Endodermal cell (in vitro differentiated cells): Measurements from ENCODE around the gene ABCA9. TPM values are rescaled to one million over a fixed set of nuclear protein-coding genes. Genes with fewer than 3 reads are reported as not detected.
"Not testable (repeated sequence)": the region's sequence is repeated elsewhere in the genome, so short reads cannot be mapped to it uniquely, and the experiment has no call there.

Experiments used
- DNase-seq: peaks from one replicate; pipeline ENCODE4 v3.0.0-alpha.2; 2017
- H3K27ac ChIP-seq: 2 replicates; pipeline ENCODE4 v1.5.1; 2013; ENCODE audit warnings: mild to moderate bottlenecking, low read depth, low read length, moderate library complexity
- H3K27me3 ChIP-seq: 2 replicates; pipeline ENCODE4 v1.6.1; 2013; ENCODE audit warnings: mild to moderate bottlenecking, low read length, moderate library complexity; ENCODE audit not compliant: insufficient read depth, control insufficient read depth, poor library complexity, severe bottlenecking
- H3K36me3 ChIP-seq: 2 replicates; pipeline ENCODE4 v1.7.0; 2013; ENCODE audit warnings: mild to moderate bottlenecking, low read length, moderate library complexity; ENCODE audit not compliant: control insufficient read depth, insufficient read depth
- H3K4me1 ChIP-seq: one replicate; pipeline ENCODE4 v1.7.0; 2013; ENCODE audit warnings: low read length; ENCODE audit not compliant: control insufficient read depth, insufficient read depth
- H3K4me3 ChIP-seq: 2 replicates; pipeline ENCODE4 v1.5.1; 2013; ENCODE audit warnings: mild to moderate bottlenecking, low read length, moderate library complexity
- H3K9ac ChIP-seq: 2 replicates; pipeline ENCODE4 v1.6.1; 2013; ENCODE audit warnings: mild to moderate bottlenecking, low read length, moderate library complexity; ENCODE audit not compliant: poor library complexity, severe bottlenecking; ENCODE audit errors: extremely low read depth
- H3K9me3 ChIP-seq: 2 replicates; pipeline ENCODE4 v1.6.1; 2013; ENCODE audit warnings: mild to moderate bottlenecking, low read length, moderate library complexity; ENCODE audit not compliant: control insufficient read depth
- H3K27ac Mint-ChIP-seq: 2 replicates; pipeline ENCODE4 v1.8.0; 2020; ENCODE audit warnings: mixed read lengths
- H3K27me3 Mint-ChIP-seq: 2 replicates; pipeline ENCODE4 v1.8.0; 2021; ENCODE audit warnings: mild to moderate bottlenecking, mixed read lengths; ENCODE audit not compliant: insufficient read depth
- H3K36me3 Mint-ChIP-seq: 2 replicates; pipeline ENCODE4 v1.8.0; 2020; ENCODE audit warnings: low read depth, mixed read lengths
- H3K4me1 Mint-ChIP-seq: 2 replicates; pipeline ENCODE4 v1.8.0; 2020; ENCODE audit warnings: mixed read lengths
- H3K4me3 Mint-ChIP-seq: 2 replicates; pipeline ENCODE4 v1.8.0; 2020; ENCODE audit warnings: mild to moderate bottlenecking, moderate library complexity, mixed read lengths
- H3K9me3 Mint-ChIP-seq: 2 replicates; pipeline ENCODE4 v1.8.0; 2020; ENCODE audit warnings: mild to moderate bottlenecking, mixed read lengths
- WGBS, 2 experiments: methylation state at CpG; one replicate each; pipeline versions ENCODE4 v1.1.5 to v1.1.7; 2013; ENCODE audit warnings: missing lambda C conversion rate in 2 of 2, mixed read lengths in 1 of 2; ENCODE audit not compliant: insufficient coverage in 1 of 2, insufficient read length in 1 of 2; 5-methylcytosine and 5-hydroxymethylcytosine counted together
- total RNA-seq, 2 donors: library from RNA; stranded (reverse); fragmentation: NEBNext Ultra II Directional in 1 of 2; extraction: Animal tissue kit (Norgen Biotek cat#: 25700) in 1 of 2; gene quantifications; 2 replicates in 1 of 2; 3 replicates in 1 of 2; pipeline ENCODE4 v1.2.1, GENCODE V29; 2021
- TF ChIP-seq, protein P1 (sequence below): fragments of 200-600 bp; sonication (generic); conservative IDR thresholded peaks from 2 replicates; pipeline ENCODE4 v1.5.0; 2021; ENCODE audit warnings: antibody characterized with exemption, mild to moderate bottlenecking

Gene ABCA9
- total RNA-seq, 2 donors from 2014 or later = not detected

DNA sequence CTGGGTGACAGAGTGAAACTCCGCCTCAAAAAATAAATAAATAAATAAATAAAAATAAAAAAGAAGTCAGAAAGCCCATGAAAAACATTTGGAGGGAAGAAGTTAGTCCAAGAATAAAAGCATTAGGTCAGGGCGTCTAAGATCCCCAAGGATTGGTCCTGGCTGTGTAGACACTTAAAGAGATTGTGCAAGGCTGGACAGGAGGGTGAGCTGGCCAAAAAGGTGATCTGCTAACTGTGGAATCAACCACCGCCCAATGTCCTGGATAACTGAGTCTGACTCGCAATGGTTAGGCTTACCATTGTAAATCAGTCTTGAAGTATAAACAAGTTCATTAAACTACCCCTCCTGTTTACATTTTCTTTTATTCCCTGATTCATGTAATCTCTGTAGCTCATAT lies 96.8 kb downstream of the ABCA9 start:
- no peak for DNase-seq
- no peak overlapping the region for H3K9ac ChIP-seq
- no peaks in the 10 kb centered on the region for H3K27me3 ChIP-seq
- H3K9me3 ChIP-seq = peaks cover 4% of the 10 kb centered on the region
- no peak overlapping the region for H3K27ac ChIP-seq
- TF ChIP-seq, protein P1, sequence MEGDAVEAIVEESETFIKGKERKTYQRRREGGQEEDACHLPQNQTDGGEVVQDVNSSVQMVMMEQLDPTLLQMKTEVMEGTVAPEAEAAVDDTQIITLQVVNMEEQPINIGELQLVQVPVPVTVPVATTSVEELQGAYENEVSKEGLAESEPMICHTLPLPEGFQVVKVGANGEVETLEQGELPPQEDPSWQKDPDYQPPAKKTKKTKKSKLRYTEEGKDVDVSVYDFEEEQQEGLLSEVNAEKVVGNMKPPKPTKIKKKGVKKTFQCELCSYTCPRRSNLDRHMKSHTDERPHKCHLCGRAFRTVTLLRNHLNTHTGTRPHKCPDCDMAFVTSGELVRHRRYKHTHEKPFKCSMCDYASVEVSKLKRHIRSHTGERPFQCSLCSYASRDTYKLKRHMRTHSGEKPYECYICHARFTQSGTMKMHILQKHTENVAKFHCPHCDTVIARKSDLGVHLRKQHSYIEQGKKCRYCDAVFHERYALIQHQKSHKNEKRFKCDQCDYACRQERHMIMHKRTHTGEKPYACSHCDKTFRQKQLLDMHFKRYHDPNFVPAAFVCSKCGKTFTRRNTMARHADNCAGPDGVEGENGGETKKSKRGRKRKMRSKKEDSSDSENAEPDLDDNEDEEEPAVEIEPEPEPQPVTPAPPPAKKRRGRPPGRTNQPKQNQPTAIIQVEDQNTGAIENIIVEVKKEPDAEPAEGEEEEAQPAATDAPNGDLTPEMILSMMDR = no peak
- no peaks in the 10 kb centered on the region for H3K4me1 Mint-ChIP-seq
- no peaks in the 10 kb centered on the region for H3K9me3 Mint-ChIP-seq
- no peaks in the 10 kb centered on the region for H3K36me3 Mint-ChIP-seq
- no peaks in the 10 kb centered on the region for H3K36me3 ChIP-seq
- H3K4me1 ChIP-seq = no peaks in the 10 kb centered on the region
- peaks cover 2% of the 10 kb centered on the region for H3K27me3 Mint-ChIP-seq
- no peak overlapping the region for H3K4me3 Mint-ChIP-seq
- 91 to 100% methylated on average over 3 of the region's 4 CpGs for WGBS, 2 experiments
- H3K27ac Mint-ChIP-seq = no peak overlapping the region
- no peak overlapping the region for H3K4me3 ChIP-seq

DNA sequence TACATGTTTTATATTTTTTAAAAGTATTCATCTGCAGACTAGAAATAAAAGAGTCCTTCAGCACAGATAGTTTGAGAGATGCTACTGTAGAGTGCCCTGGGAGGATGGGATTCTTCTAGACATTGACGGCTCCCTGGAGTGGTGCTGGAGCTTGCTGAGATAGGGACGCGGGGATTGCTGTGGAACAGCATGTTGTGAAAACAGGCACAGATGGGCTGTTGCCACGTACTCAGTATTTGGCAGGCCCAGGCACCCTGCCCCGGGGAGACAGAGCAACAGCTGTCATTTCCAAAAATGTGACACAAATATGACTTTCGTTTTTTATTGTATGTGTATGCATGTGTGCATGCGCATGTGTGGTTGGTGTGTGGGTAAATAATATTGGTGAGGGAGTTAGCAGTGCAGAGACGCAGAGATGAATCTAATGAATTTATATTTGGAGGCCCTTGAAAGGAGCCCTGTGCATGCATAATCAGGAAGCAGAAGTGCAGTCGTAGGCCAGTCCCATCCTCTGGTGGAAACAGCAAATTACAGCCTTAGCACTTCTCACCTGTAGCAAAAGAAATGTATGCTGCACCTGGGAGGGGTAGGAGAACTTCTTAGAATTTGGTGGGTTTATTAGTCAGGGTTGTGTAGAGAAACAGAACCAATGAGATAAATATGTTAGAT lies 99.4 kb downstream of the ABCA9 start:
- H3K9me3 Mint-ChIP-seq = no peaks in the 10 kb centered on the region
- Histone ChIP-seq H3K9ac (no peak overlapping the region), H3K36me3 (no peaks in the 10 kb centered on the region), H3K4me3 (no peak overlapping the region), H3K27ac (no peak overlapping the region), H3K27me3 (no peaks in the 10 kb centered on the region), H3K9me3 (peaks cover 4% of the 10 kb centered on the region), H3K4me1 (no peaks in the 10 kb centered on the region)
- no peaks in the 10 kb centered on the region for H3K4me1 Mint-ChIP-seq
- TF ChIP-seq, protein P1 = no peak
- H3K4me3 Mint-ChIP-seq = no peak overlapping the region
- WGBS, 2 experiments = 84 to 88% methylated on average over 6 to 9 of the region's 9 CpGs
- H3K27ac Mint-ChIP-seq = no peak overlapping the region
- no peaks in the 10 kb centered on the region for H3K36me3 Mint-ChIP-seq
- H3K27me3 Mint-ChIP-seq = no peaks in the 10 kb centered on the region
- DNase-seq = no peak

DNA sequence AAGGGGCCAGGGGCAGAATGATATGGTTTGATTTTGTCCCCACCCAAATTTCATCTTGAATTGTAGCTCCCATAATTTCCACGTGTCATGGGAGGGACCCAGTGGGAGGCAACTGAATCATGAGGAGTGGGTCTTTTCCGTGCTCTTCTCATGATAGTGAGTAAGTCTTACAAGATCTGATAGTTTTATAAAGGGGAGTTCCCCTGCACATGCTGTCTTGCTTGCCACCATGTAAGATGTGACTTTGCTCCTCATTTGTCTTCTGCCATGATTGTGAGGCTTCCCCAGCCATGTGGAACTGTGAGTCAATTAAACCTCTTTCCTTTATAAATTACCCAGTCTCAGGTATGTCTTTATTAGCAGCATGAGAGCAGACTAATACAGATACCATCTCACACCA lies 101.6 kb downstream of the ABCA9 start:
- H3K9me3 Mint-ChIP-seq = not testable (repeated sequence)
- WGBS, 2 experiments = 80 to 94% methylated on average over 1 to 2 of the region's 2 CpGs

DNA sequence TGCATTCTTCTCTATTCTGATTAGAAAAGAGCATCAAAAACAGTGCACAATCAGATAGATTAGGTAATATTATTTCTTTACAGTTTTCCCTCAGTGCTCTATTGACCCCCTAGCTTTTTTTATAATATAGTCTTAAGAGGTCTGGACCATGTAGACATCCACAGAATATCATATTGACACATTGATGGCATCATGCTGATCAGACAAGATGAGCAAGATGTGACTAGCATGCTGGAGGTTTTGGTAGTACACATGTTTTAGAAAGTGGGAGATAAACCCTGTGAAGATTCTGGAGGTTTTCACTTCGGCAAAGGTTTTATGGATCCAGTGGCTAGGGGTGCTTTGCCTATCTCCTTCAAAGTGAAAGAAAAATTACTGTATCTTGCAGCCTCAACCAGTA lies 102.8 kb downstream of the ABCA9 start:
- H3K4me3 Mint-ChIP-seq = no peak overlapping the region
- H3K27me3 Mint-ChIP-seq = no peaks in the 10 kb centered on the region
- WGBS, 2 experiments = 100% methylated on average over 1 of the region's 1 CpG
- Histone ChIP-seq H3K36me3 (no peaks in the 10 kb centered on the region), H3K4me1 (no peaks in the 10 kb centered on the region), H3K27ac (no peak overlapping the region), H3K4me3 (no peak overlapping the region), H3K9me3 (peaks cover 4% of the 10 kb centered on the region), H3K27me3 (no peaks in the 10 kb centered on the region), H3K9ac (no peak overlapping the region)
- H3K9me3 Mint-ChIP-seq = no peaks in the 10 kb centered on the region
- H3K36me3 Mint-ChIP-seq = no peaks in the 10 kb centered on the region
- TF ChIP-seq, protein P1 = no peak
- H3K27ac Mint-ChIP-seq = no peak overlapping the region
- H3K4me1 Mint-ChIP-seq = peaks cover 3% of the 10 kb centered on the region
- DNase-seq = no peak

More for the DNA sequence above, 101.6 kb downstream of the ABCA9 start:
- not testable (repeated sequence) for H3K27me3 ChIP-seq, H3K27ac ChIP-seq, H3K9ac ChIP-seq, H3K4me3 ChIP-seq, H3K9me3 ChIP-seq, H3K36me3 Mint-ChIP-seq, H3K4me1 Mint-ChIP-seq, H3K4me1 ChIP-seq, H3K27ac Mint-ChIP-seq, H3K36me3 ChIP-seq, H3K4me3 Mint-ChIP-seq, DNase-seq, H3K27me3 Mint-ChIP-seq
